Suprapubic skin (tissue), 4 donors: Measurements from ENCODE around the gene SETD6. TPM values are rescaled to one million over a fixed set of nuclear protein-coding genes. Genes with fewer than 3 reads are reported as not detected.

Source experiments
- DNase-seq, 2 donors: peaks; one replicate each; pipeline ENCODE4 v3.0.0-alpha.2; 2019; ENCODE audit warnings: low spot score in 2 of 2
- H3K27ac ChIP-seq: fragments of 200-600 bp; sonication (generic); one replicate; pipeline ENCODE4 v1.5.1; 2019
- H3K27me3 ChIP-seq: fragments of 200-600 bp; sonication (generic); one replicate; pipeline ENCODE4 v1.5.1; 2019
- H3K36me3 ChIP-seq: fragments of 200-600 bp; sonication (generic); one replicate; pipeline ENCODE4 v1.5.1; 2019
- H3K4me1 ChIP-seq: fragments of 200-600 bp; sonication (generic); one replicate; pipeline ENCODE4 v1.5.1; 2019
- H3K4me3 ChIP-seq: fragments of 200-600 bp; sonication (generic); one replicate; pipeline ENCODE4 v1.5.1; 2019; ENCODE audit warnings: mild to moderate bottlenecking
- H3K9me3 ChIP-seq: fragments of 200-600 bp; sonication (generic); one replicate; pipeline ENCODE4 v1.5.1; 2019
- EP300 ChIP-seq: sonication (generic); formaldehyde crosslinking; IDR thresholded peaks from one replicate; pipeline ENCODE4 v1.6.1; 2017; ENCODE audit warnings: antibody characterized with exemption
- POLR2A ChIP-seq, 2 donors: fragments of 450-650 bp; IDR thresholded peaks; one replicate each; pipeline ENCODE4 v1.6.1; 2017; ENCODE audit warnings: antibody characterized with exemption in 2 of 2, mild to moderate bottlenecking in 2 of 2, moderate library complexity in 2 of 2
- POLR2AphosphoS5 ChIP-seq, 3 donors: sonication (generic); formaldehyde crosslinking; IDR thresholded peaks; one replicate each; pipeline ENCODE4 v1.6.1; 2017; ENCODE audit warnings: antibody characterized with exemption in 3 of 3
- WGBS: methylation state at CpG from one replicate; pipeline ENCODE4 v1.1.5; 2018; 5-methylcytosine and 5-hydroxymethylcytosine counted together
- total RNA-seq, 4 donors: library from RNA; depleted of rRNA; stranded (reverse); fragments of >200 nt; gene quantifications; one replicate each; pipeline ENCODE4 v1.1.0, GENCODE V29; 2016
- TF ChIP-seq, protein P1 (sequence below), 2 donors: fragments of 200-600 bp in 1 of 2; fragments of 450-650 bp in 1 of 2; sonication (generic) in 1 of 2; IDR thresholded peaks; one replicate each; pipeline ENCODE4 v1.5.1; 2016 to 2019; ENCODE audit warnings: antibody characterized with exemption in 2 of 2, mild to moderate bottlenecking in 1 of 2, moderate library complexity in 1 of 2

SETD6 gene
- total RNA-seq, 4 donors from 2014 or later = 42.6 to 71.8 (median 51.7) TPM

DNA sequence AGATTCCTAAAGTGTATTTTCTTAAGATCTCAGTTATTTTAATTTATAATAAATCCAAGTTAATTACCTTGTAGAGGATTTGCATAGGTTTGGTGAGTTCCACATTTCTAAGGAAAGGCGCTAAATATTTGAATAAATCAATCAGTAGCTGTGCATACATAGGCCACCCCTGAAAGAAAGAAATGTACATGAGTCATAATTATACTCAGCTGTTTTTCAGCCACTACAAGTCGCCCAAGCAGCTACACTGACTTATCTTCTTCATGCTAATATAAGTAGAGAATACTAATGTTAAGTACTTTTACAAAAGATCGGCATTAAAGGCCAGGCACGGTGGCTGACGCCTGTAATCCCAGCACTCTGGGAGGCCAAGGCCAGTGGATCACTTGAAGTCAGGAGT, 14.9 kb downstream of the SETD6 start:
- H3K27ac ChIP-seq = no peak overlapping the region
- DNase-seq = no peak
- H3K4me1 ChIP-seq = no peaks in the 10 kb centered on the region
- no peak overlapping the region for H3K4me3 ChIP-seq
- H3K36me3 ChIP-seq = peaks cover 93% of the 10 kb centered on the region
- H3K27me3 ChIP-seq = no peaks in the 10 kb centered on the region
- no peak for TF ChIP-seq EP300
- TF ChIP-seq POLR2AphosphoS5 (IDR thresholded peaks at IDR 0.05) = no peak
- TF ChIP-seq, protein P1, sequence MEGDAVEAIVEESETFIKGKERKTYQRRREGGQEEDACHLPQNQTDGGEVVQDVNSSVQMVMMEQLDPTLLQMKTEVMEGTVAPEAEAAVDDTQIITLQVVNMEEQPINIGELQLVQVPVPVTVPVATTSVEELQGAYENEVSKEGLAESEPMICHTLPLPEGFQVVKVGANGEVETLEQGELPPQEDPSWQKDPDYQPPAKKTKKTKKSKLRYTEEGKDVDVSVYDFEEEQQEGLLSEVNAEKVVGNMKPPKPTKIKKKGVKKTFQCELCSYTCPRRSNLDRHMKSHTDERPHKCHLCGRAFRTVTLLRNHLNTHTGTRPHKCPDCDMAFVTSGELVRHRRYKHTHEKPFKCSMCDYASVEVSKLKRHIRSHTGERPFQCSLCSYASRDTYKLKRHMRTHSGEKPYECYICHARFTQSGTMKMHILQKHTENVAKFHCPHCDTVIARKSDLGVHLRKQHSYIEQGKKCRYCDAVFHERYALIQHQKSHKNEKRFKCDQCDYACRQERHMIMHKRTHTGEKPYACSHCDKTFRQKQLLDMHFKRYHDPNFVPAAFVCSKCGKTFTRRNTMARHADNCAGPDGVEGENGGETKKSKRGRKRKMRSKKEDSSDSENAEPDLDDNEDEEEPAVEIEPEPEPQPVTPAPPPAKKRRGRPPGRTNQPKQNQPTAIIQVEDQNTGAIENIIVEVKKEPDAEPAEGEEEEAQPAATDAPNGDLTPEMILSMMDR (IDR thresholded peaks at IDR 0.05) = no peak
- TF ChIP-seq POLR2A (IDR thresholded peaks at IDR 0.05) = no peak
- H3K9me3 ChIP-seq = no peaks in the 10 kb centered on the region
- 88% methylated on average over 5 of the region's 5 CpGs for WGBS

DNA sequence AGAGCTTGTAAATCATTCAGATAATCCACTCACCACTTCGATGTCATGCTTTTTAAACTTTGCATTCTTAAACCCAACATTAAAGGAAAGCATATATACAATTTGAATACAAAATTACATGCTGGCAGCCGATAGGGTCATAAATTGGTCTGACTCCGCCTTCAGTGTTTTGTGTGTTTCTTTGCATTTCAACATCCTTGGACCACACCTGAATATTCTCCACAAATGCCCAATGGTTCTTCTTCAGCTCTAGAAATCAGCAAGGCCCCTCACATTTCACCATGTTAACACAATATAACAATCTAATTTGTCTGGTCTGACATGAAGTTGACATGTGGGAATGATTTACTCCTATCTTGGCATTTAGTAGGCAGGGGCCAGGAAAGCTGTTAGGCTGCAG, 17.1 kb downstream of the SETD6 start:
- 80% methylated on average over 3 of the region's 3 CpGs for WGBS
- Histone ChIP-seq H3K36me3 (peaks cover 98% of the 10 kb centered on the region), H3K9me3 (no peaks in the 10 kb centered on the region), H3K4me3 (no peak overlapping the region), H3K27ac (no peak overlapping the region), H3K4me1 (no peaks in the 10 kb centered on the region), H3K27me3 (no peaks in the 10 kb centered on the region)
- TF ChIP-seq POLR2A (IDR thresholded peaks at IDR 0.05) (no peak), EP300 (no peak), POLR2AphosphoS5 (IDR thresholded peaks at IDR 0.05) (no peak)
- TF ChIP-seq, protein P1 (IDR thresholded peaks at IDR 0.05) = no peak
- no peak for DNase-seq

DNA sequence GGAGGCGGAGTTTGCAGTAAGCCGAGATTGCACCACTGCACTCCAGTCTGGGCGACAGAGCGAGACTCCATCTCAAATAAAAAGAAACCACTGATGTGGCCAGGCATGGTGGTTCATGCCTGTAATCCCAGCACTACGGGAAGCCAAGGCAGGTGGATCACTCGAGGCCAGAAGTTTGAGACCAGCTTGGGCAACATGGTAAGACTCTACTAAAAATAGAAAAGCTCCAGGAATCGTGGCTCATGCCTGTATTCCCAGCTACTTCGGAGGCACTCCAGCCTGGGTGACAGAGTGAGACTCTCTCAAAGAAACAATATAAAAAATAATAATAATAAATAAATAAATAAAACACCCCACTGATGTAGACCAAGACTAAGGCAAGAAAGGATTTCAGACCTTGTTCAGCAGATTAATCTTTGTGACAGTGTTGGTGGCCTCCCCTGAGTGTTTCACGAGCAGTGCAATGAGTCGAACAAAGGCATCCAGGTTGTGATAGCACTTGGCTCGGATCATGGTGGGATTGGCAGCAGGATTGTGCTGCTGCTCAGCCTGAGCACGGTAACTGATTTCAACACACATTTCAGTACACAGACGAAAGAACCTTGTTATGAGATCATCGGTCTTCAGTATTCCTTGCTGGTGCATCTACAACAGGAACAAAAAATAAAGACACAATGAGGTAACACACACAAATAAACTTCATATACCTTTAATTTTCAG, 18.6 kb downstream of the SETD6 start:
- no peak overlapping the region for H3K27ac ChIP-seq
- no peak overlapping the region for H3K4me3 ChIP-seq
- no peak for DNase-seq
- no peaks in the 10 kb centered on the region for H3K4me1 ChIP-seq
- TF ChIP-seq POLR2AphosphoS5 (IDR thresholded peaks at IDR 0.05) = no peak
- no peak for TF ChIP-seq POLR2A (IDR thresholded peaks at IDR 0.05)
- WGBS = 90% methylated on average over 14 of the region's 14 CpGs
- peaks cover 98% of the 10 kb centered on the region for H3K36me3 ChIP-seq
- H3K27me3 ChIP-seq = no peaks in the 10 kb centered on the region
- H3K9me3 ChIP-seq = no peaks in the 10 kb centered on the region

DNA sequence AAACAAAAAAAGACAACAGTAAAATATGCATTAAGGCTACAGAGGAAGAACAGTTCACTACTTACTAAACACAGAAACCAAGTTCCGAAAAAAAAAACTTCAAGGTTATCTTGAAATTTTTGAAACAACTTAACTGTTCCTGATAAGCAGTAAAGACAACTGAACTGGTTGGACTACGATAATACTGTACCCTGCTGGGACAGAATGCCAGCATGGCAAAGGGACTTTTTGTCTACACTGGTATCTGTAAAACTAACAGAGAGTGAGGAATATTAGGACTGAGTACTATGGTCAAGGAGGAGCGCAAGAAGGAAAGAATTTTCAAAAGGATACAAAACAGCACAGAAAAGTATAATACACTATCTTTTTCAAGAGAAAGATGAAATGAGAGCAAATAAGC, 19.8 kb downstream of the SETD6 start:
- TF ChIP-seq POLR2A (IDR thresholded peaks at IDR 0.05) = no peak
- no peak for TF ChIP-seq EP300
- TF ChIP-seq, protein P1 (IDR thresholded peaks at IDR 0.05) = no peak
- no peak for TF ChIP-seq POLR2AphosphoS5 (IDR thresholded peaks at IDR 0.05)

DNA sequence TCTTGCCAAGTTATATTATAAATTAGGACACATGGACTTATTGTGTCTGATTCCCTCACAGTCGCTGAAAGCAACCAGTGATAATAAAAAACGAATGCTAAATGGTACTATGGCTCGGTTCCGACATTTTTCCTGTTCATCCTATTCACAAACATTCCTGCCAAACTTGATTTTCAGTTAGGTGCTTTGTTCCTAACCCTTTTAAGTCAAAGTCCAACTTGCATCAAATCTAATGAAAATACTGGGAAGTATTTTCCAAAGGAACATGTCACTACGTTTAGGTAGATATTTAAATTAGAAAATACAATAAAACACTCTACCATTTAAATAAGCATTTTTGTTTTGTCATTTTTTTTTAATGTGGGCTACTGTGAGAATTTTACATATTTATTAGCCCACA, 21.0 kb downstream of the SETD6 start:
- peaks cover 98% of the 10 kb centered on the region for H3K36me3 ChIP-seq
- WGBS = 87% methylated on average over 5 of the region's 5 CpGs
- no peak for DNase-seq

More for the DNA sequence above, 19.8 kb downstream of the SETD6 start:
- Histone ChIP-seq H3K4me1 (no peaks in the 10 kb centered on the region), H3K9me3 (no peaks in the 10 kb centered on the region), H3K27me3 (no peaks in the 10 kb centered on the region), H3K36me3 (peaks cover 98% of the 10 kb centered on the region), H3K27ac (no peak overlapping the region), H3K4me3 (no peak overlapping the region)
- WGBS = 90% methylated on average over 3 of the region's 3 CpGs
- no peak for DNase-seq

More for the DNA sequence above, 21.0 kb downstream of the SETD6 start:
- H3K4me1 ChIP-seq = no peaks in the 10 kb centered on the region
- TF ChIP-seq, protein P1 (IDR thresholded peaks at IDR 0.05) = no peak
- TF ChIP-seq EP300 = no peak
- TF ChIP-seq POLR2A (IDR thresholded peaks at IDR 0.05) = no peak
- no peak for TF ChIP-seq POLR2AphosphoS5 (IDR thresholded peaks at IDR 0.05)
- H3K4me3 ChIP-seq = no peak overlapping the region
- H3K27ac ChIP-seq = no peak overlapping the region
- no peaks in the 10 kb centered on the region for H3K9me3 ChIP-seq
- no peaks in the 10 kb centered on the region for H3K27me3 ChIP-seq
